ENCODE data around the gene DNHD1.

DNA sequence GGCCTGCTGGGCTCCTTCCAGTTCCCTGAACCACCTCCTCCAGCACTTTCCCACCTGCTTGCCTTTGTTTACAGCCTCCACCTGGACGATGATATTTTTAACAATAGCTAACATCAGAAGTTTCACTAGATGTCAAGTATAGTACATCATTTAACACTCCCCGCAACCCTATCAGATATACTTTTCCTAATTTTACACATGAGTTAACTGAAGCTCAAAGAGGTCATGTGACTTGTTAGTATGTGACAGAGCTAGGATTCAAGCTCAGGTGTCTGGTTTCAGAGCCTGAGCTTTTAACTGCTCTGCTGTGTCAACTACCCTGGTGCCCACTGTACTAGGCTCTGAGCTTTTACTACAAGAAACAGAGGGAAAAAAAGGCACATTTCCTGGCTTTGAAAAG, 42.0 kb upstream of the DNHD1 start:
- TF ChIP-seq, protein P1, sequence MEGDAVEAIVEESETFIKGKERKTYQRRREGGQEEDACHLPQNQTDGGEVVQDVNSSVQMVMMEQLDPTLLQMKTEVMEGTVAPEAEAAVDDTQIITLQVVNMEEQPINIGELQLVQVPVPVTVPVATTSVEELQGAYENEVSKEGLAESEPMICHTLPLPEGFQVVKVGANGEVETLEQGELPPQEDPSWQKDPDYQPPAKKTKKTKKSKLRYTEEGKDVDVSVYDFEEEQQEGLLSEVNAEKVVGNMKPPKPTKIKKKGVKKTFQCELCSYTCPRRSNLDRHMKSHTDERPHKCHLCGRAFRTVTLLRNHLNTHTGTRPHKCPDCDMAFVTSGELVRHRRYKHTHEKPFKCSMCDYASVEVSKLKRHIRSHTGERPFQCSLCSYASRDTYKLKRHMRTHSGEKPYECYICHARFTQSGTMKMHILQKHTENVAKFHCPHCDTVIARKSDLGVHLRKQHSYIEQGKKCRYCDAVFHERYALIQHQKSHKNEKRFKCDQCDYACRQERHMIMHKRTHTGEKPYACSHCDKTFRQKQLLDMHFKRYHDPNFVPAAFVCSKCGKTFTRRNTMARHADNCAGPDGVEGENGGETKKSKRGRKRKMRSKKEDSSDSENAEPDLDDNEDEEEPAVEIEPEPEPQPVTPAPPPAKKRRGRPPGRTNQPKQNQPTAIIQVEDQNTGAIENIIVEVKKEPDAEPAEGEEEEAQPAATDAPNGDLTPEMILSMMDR (IDR thresholded peaks at IDR 0.05), result no peak
- TF ChIP-seq POLR2A (IDR thresholded peaks at IDR 0.05), result no peak
- peak; percentile 62 for TF ChIP-seq POLR2AphosphoS5 (IDR thresholded peaks at IDR 0.05)

All from prostate gland (tissue), 2 donors.